GM21381 (cell line): Measurements from ENCODE around the gene PRMT2.
"Not testable (repeated sequence)": the region's sequence is repeated elsewhere in the genome, so short reads cannot be mapped to it uniquely, and the experiment has no call there.

Experiments
- ATAC-seq: cut with Tn5 transposase; IDR thresholded peaks from one replicate; pipeline ENCODE4 v1.9.1; 2021; ENCODE audit warnings: mild to moderate bottlenecking, moderate library complexity; ENCODE audit not compliant: unreplicated experiment

Gene PRMT2

DNA sequence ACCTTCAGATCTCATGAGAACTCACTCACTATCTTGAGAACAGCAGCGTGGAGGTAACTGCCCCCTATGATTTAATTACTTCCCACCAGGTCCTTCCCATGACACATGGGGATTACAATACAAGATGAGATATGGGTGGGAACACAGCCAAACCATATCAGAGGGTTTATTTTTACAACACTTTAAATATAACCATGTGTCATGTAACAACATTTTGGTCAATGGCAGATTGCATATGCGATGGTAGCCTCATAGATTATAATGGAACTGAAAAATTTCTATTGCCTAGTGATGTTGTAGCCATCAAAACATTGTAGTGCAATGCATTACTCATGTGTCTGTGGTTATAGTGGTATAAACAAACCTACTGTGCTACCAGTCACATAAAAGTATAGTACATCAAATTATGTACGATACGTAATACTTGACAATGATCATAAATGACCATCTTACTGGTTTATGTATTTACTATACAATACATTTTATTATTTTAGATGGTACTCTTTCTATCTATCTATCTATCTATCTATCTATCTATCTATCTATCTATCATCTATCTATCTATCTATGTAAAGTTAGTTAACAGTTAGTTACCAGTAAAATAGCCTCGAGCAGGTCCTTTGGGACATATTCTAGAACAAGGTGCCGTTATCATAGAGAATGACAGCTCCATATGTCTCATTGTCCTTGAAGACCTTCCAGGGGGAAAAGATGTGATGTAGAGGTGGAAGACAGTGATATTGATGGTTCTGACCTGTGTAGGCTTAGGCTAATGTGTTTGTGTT lies 18.0 kb upstream of the PRMT2 start:
- no peak for ATAC-seq

DNA sequence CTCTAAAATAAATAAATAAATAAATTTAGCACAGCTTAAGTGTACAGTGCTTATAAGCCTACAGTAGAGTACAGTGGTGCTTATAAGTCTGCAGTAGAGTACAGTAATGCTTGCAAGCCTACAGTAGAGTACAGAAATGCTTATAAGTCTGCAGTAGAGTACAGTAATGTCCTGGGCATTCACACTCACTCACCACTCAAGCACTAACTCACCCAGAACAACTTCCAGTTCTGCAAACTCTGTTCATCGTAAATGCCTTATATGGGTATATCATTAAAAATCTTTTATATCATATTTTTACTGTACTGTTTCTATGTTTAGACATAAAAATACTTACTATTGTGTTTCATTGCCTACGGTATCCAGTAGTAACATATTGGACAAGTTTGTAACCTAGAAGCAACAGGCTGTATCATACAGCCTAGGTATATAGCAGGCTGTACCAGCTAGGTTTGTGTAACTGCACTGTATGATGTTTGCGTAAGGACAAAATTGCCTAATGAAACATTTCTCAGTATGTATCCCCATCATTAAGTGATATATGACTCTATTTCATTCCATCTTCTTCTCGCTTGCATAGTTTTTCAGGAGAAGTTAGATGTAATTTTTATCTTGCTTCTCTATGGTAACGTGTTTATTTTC lies 16.6 kb upstream of the PRMT2 start:
- no peak for ATAC-seq

DNA sequence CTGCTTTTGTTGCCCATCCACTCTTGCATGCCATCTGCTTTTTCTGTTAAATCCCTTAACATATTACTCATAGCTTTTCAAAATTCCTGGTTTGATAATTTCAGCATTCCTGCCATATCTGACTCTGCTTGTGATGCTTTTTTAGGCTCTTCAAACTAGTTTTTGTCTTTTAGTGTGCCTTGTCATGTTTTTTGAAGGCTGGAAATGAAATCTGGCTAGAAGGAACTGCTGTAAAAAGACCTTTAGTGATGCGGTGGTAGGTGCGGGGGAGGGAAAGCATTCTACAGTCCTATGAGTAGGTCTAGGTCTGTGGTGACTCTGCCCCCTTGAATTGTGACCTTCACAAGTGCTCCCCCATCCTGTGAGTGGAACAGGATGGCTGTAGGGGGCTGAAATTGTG lies 15.6 kb upstream of the PRMT2 start:
- ATAC-seq, result no peak

DNA sequence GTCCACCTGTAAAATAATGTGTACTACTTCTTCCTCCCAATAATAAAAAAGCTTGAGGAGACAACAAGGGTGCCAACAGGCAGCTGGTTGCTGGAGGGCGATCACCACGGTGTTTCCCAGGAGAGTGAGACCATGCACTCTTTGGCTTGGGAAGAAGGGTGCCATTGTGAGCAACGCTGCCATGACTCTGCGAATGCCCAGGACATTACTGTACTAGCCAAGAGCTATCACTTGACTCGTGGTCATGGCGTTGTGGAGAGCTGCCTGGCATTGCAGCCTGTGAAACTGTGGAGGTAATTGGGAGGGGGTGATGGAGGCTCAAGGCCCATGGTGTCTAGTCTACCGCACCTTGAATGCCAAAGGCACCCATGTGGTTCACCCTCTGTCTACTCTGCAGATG lies 14.6 kb upstream of the PRMT2 start:
- no peak for ATAC-seq

DNA sequence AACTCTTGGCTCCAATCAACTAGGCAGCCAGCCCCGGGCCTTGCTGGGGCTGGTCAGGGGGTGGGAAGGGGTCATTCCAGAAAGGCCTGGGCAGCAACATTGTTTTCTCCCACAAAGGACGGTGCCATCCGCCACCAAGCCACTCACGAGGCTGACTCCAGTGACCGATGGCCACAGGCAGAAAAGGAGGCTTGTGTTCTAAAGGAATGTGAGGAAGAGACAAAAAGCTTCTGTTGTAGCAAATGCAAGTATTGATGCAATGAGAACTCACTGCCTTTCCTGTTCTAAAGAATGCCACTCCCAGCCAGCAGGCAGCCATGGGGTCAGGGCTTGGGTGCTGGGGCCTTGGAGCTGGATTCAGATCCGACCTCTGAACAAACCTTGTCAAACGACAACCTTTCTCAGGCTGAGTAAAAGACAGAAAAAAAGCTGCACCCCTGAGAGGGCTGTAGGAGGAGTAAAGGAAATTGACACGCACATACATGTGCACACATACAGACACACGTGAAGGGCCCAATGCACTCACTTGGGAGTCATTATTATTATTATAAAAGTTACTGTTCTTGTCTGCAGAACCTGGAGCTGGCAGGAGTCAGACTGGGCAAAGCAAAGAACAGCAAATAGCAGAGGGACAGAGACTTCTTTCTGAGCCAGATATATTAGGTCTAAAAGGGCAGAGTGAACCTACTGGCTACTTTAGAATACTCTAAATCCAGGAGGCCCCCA lies 13.9 kb upstream of the PRMT2 start:
- no peak for ATAC-seq

DNA sequence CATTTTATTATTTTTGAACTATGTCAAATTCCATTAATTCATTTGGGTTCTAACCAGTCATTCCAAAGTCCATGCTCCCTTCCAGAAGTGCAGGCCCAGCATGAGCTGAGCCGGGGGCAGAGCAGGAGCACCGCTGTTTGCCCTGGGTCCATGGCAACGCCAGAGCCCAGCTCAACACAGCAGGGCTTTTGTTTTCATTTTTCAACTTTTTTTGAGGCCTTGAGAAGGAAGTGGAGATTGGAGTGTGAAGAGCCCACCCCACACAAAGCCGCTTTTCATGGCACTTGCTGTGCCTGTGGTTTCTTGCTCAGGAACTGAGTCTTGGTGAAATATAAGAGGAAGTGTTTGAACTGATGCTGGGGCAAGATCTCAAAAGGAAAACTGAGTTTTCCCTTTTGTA lies 13.2 kb upstream of the PRMT2 start:
- ATAC-seq, result no peak

DNA sequence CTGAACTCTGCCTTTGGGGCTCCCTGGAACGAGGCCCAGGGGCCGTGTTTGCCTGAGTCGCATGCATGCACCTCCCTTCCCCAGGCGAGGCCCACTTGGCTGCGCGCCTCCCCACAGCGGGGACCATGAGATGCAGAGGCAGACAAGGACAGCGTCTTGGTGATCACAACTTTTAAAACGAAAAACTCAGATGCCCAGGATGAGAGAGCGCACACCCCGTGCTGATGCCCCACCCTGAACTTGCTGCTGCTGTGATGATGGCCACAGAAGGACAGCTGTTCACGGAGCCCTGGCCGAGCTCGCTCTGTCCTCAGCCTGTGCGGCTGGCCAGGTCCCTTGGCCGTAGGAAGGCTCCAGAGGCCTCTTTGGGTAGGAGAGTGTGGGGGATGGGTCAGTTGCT lies 11.4 kb upstream of the PRMT2 start:
- no peak for ATAC-seq

DNA sequence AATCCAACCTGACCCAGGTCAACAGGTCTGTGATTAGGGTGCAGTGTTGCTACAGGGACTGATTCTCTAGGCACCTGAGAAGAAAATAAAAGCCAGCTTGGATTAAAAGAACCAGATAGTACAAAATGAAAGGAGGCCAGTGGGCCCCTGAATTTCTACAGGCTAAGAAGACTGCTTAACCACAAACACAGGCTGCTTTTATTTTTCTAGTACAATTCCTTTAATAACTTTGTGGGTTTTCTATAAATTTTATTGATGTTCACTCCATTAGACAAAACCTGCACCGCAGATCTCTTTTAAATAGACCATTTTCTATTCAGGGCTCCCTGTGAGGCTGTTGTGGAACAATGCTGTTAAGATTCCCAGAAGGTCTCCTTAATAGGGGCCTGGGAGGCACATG lies 9.7 kb upstream of the PRMT2 start:
- no peak for ATAC-seq

DNA sequence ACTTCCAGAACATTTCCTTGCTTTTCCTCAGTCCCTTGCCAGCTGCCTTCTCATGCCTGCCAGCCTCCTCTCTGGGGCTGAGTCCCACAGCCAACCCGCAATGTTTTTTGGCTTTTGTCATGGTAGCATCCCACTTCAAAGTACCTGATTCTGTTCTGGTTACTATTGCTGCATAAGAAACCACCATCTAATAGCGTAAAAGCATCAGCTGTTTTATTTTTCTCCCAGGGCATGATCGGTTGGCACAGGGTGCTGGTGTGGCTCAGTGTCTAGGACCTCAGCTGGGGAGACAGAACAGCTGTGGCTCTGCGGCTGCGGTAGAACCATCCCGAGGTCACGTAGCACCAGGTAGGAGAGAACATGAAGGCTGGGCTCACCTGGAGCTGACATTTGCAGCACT lies 8.9 kb upstream of the PRMT2 start:
- no peak for ATAC-seq

DNA sequence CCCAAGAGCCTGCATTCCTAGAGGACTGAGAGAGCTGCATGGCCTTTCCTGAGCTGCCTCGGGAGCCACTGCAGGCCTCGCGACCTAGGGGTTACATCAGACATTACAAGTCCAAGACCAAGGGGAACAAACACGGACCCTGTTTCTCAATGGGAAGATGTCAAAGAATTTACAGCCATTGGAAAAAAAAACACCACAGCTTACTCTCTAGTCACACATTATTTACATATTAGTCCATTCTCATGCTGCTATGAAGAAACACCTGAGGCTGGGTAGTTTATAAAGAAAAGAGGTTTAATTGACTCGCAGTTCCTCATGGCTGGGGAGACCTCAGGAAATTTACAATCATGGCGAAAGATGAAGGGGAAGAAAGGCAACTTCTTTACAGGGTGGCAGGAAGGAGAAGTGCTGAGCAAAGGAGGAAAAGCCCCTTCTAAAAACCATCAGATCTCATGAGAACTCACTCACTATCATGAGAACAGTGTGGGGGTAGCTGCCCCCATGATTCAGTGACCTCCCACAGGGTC lies 8.4 kb upstream of the PRMT2 start:
- no peak for ATAC-seq

DNA sequence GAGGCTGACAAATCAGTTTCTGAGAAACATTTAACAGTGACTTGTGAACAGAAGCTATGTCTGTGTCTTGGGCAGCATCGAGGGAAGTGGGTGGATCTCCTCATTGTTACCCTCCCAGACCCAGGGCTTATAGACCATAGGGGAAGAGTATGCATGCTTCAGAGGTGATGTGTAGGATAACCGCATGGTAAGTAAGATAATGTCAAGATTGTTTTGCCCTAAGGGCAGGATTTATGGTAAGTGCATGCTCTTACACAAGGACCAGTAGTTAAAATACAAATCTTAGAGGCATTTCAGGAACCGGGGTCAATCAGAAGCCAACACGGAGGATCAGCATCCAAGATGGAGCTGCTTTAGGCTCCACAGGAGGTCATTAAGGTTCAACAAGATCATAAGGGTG lies 7.7 kb upstream of the PRMT2 start:
- no peak for ATAC-seq

DNA sequence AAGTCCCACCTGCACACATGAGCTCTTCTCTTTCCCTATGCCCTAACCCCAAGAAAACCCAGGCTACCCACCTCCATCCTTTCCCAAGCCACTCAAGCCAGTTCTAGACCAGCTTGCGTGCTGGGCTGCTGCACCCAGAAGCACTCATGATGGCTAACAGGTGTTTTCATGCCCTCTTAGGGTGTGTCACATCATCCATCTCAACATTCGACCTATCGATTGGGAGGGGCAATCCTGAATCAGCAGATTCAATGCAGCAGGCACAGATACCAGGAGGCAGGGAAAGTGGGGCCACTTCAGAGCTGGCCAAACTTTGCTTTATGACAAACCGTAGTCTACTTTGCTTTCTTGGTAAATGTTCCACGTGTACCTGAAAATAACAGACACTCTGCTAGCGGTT lies 6.6 kb upstream of the PRMT2 start:
- no peak for ATAC-seq

DNA sequence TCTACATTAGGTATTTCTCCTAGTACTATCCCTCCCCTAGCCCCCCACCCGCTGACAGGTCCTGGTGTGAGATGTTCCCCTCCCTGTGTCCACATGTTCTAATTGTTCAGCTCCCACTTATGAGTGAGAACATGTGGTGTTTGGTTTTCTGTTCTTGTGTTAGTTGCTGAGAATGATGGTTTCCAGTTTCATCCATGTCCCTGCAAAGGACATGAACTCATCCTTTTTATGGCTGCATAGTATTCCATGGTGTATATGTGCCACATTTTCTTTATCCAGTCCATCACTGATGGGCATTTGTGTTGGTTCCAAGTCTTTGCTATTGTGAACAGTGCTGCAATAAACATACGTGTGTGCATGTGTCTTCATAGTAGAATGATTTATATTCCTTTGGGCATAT lies 4.6 kb upstream of the PRMT2 start:
- ATAC-seq, result not testable (repeated sequence)

DNA sequence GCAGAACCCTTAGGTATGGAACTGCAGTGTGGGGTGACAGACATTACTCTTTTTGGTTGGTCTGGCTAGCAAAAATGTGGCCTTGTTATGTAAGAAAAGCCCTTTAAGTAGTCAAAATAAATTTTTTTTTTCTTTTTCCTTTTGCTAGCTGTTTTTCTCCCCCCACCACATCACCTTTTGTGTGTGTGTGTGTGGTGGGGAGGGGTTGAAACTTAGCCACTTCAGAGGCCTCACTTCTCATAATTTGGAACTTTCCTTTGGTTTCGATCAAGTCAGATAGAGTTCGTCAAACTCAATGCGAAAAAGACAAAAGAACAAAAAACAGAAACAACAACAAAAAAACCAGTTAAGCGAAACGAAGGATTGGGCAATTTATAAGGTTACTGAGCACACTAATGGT lies 1.9 kb upstream of the PRMT2 start:
- no peak for ATAC-seq

DNA sequence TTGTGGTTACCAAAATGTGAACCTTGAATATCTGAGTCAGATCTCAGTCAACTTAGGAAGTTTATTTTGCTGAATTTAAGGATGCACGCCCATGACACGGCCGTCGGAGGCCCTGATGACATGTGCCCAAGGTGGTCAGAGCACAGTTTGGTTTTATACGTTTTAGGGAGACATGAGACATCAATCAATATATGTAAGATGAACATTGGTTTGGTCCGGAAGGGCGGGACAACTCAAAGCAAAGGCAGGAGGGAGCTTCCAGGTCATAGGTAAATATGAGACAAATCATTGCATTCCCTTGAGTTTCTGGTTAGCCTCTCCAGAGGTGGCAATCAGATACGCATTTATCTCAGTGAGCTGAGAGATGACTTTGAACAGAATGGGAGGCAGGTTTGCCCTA lies 1.0 kb upstream of the PRMT2 start:
- ATAC-seq, result no peak

DNA sequence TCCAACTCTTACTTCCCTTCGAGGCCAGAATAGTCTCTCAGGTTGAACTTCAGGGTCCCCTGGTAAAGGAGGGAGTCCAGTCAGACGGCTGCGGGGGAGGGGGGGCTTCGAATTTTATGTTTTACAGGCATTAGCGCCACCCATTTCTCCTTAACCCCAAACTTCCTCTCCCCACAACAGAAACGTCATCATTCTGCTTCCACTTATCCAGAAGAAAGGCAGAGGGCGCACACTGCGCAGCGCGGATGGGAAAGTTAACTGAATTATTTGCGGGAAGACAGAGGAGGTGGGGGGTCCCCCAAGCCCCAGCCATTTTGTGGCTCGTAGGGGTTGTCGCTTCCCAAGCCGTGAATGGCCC lies 529 bp upstream of the PRMT2 start:
- no peak for ATAC-seq

DNA sequence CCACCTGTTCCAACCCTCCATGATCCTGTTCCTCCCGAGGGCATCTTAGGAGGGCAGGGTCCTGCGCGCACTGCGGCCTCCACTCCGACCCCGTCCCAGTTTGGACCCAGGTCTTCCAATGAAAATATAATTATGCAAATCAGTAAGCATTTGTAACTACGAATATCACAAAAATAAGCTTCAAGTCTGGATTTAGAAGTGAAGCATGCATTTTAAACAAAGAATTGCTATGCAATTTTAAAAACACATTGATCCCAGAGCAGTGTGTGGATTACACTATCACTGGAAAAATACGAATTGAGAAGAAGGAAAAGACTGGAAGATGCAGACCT lies 673 bp downstream of the PRMT2 start:
- ATAC-seq, result no peak

DNA sequence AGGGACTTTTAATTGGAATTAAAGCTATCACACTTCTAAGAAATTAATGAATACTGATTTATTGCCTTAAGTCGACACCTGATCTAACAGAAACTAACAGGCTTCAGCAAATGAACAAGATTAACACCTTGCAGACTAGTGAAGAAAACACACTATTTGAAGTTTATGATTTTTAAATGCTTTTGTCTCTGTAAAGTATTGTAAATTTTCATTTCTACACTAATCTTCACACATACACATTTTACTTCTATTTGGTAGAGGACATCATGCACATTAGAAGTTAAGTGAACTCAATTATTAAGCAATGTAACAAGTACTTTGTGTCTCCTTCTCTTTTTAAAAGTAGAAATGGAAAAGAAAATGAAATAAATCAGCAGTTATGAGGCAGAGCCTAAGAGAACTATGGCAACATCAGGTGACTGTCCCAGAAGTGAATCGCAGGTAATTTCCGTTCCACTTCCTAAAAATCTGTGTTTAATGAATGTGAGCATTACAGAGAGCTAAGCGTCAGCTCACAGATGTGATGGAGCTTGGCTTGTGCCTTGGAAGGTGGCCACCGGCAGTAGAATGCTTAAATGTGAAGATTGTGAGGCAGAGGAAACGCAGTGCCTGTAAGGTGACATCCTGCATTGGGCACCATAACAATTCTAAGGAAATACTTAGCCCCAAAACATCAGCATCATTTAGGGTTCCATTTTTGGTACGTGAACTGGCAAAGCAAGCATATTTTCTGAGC lies 1.2 kb downstream of the PRMT2 start:
- no peak for ATAC-seq

DNA sequence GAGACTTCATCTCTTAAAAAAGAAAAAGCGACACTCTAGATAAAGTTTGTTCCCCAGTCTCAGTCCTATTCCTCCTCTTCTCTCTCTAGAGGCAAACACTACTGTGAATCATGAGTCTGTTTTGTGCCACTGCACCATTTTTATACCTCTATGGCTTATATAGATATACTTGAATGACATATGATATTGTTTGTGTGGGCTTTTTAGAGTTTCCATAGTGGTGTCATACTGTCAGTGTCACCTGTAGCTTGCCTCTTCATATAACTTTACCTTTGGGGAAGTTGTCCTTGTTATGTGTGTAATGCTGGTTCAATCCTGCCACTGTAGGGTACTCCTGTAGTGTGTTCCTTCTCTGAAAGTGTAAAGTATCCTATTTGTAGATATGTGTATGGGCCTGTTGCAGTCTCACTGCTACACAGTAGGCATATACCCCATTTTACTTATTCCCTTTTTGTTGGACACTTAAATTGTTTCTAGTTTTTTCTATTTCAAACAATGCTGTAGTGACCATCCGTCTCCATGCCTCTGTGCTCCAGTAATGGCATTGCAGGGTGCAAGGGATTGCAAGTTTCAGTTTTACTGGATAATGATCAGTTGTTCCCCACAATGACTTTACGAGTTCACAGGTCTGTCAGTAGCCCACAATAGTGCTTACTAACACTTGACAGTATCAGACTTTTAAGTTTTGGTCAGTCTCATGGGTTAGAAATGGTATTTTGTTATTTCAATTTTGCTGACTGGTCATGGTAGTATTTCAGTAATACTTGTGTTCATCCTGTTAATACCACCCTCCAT lies 2.7 kb downstream of the PRMT2 start:
- ATAC-seq, result no peak

DNA sequence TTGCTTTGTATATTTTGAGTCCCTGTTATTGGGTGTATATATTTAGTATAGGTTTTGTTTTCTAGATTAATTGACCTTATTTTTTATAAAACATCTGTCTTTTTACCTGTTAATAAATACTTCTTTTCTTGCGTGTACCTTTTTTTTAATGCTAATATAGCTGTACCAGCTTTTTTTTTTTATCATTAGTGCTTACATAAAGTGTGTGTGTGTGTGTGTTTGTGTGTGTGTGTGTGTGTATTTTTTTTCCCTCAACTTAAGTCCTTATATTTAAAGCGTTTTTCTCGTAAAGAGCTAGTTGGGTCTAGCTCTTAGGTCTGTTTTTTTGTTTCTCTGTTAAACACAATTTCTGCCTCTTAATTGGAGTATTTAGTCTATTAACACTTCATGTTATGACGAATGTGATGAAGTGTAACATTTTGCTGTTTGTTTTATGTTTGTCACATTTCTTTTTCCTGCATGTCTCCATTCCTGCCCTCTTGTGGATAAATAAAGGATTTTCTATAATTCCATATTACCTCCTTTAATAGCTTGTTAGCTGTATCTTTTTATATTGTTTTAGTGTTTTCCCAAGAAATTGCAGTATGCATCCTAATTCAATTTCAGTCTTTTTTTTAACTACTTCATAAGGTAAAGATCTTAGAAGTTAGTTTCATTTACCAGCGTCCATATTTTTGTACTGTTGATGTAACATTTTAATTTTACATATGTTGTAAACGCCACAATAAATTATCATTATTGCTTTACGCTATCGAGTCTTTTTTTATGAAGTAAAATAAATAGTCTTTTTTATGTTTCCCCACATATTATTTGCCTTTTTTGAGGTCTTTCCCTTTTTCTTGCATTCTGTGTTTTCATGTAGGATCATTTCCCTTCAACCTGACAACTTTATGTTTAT lies 4.3 kb downstream of the PRMT2 start:
- no peak for ATAC-seq
